HG03108 (cell line): ENCODE data around the gene CCDC112.

Experiments used
- ATAC-seq: cut with Tn5 transposase; IDR thresholded peaks from one replicate; pipeline ENCODE4 v1.9.1; 2021; ENCODE audit warnings: moderate library complexity; ENCODE audit not compliant: unreplicated experiment

Gene CCDC112

GRCh38 chr5:115319007-115319406 is 22.6 kb upstream of the CCDC112 start:
- no peak for ATAC-seq

GRCh38 chr5:115317736-115318135 is 21.3 kb upstream of the CCDC112 start:
- ATAC-seq: no peak

- ATAC-seq: no peak
Measured at GRCh38 chr5:115317320-115317719, 20.9 kb upstream of the CCDC112 start.

GRCh38 chr5:115313632-115314031 is 17.2 kb upstream of the CCDC112 start:
- no peak for ATAC-seq

GRCh38 chr5:115313052-115313451 is 16.6 kb upstream of the CCDC112 start:
- no peak for ATAC-seq

GRCh38 chr5:115309751-115310370 is 13.4 kb upstream of the CCDC112 start:
- no peak for ATAC-seq

- no peak for ATAC-seq
Measured at GRCh38 chr5:115308815-115309214, 12.4 kb upstream of the CCDC112 start.

- no peak for ATAC-seq
Measured at GRCh38 chr5:115306011-115306536, 9.6 kb upstream of the CCDC112 start.

GRCh38 chr5:115304496-115304895 is 8.0 kb upstream of the CCDC112 start:
- ATAC-seq: no peak

- no peak for ATAC-seq
Measured at GRCh38 chr5:115298811-115299210, 2.4 kb upstream of the CCDC112 start.

GRCh38 chr5:115297031-115297430 is 577 bp upstream of the CCDC112 start:
- no peak for ATAC-seq

GRCh38 chr5:115295777-115296123 is 704 bp downstream of the CCDC112 start:
- no peak for ATAC-seq

- no peak for ATAC-seq
Measured at GRCh38 chr5:115291397-115291796, 5.1 kb downstream of the CCDC112 start.

- ATAC-seq: no peak
Measured at GRCh38 chr5:115289104-115289503, 7.3 kb downstream of the CCDC112 start.

- ATAC-seq: no peak
Measured at GRCh38 chr5:115284021-115284420, 12.4 kb downstream of the CCDC112 start.

GRCh38 chr5:115282131-115282530 is 14.3 kb downstream of the CCDC112 start:
- no peak for ATAC-seq

- no peak for ATAC-seq
Measured at GRCh38 chr5:115274584-115274983, 21.9 kb downstream of the CCDC112 start.

- no peak for ATAC-seq
Measured at GRCh38 chr5:115272297-115272958, 24.0 kb downstream of the CCDC112 start.

GRCh38 chr5:115271295-115272050 is 25.0 kb downstream of the CCDC112 start:
- ATAC-seq: no peak

GRCh38 chr5:115267617-115268016 is 28.8 kb downstream of the CCDC112 start:
- no peak for ATAC-seq

GRCh38 chr5:115265220-115265619 is 31.2 kb downstream of the CCDC112 start:
- no peak for ATAC-seq

- no peak for ATAC-seq
Measured at GRCh38 chr5:115264786-115265185, 31.7 kb downstream of the CCDC112 start.
